ENCODE data around the gene CDC25A. TPM values are rescaled to one million over a fixed set of nuclear protein-coding genes. Genes with fewer than 3 reads are reported as not detected.

CDC25A gene
- total RNA-seq, 1 experiment from 2014 or later: 12.8 TPM

GRCh38 chr3:48226939-48227338 is 38.7 kb upstream of the CDC25A start:
- POLR2A ChIA-PET: interaction anchor here (0.6 kb wide), 1 partner anchor 169 kb away, joined by 8 read pairs; no protein-coding TSS in a partner anchor
- no peak for ATAC-seq
- no TSS peak for BruUV-seq (replicated peaks)
- Histone ChIP-seq H3K4me1 (ENCODE audit: control insufficient read depth, insufficient read depth, low read length) (no peaks in the 10 kb centered on the region), H3K4me3 (ENCODE audit: low read depth in 2 of 2, low read length in 2 of 2) (no peak overlapping the region), H3K27me3 (ENCODE audit: control insufficient read depth, insufficient read depth, low read length) (no peaks in the 10 kb centered on the region), H3K27ac (ENCODE audit: low read length) (no peak overlapping the region), H3K36me3 (ENCODE audit: control insufficient read depth, insufficient read depth, low read length) (no peaks in the 10 kb centered on the region), H3K9me3 (ENCODE audit: control insufficient read depth, insufficient read depth, low read depth, low read length) (no peaks in the 10 kb centered on the region)
- CTCF ChIA-PET: no interaction called here
- in situ Hi-C loops (cut with HindIII; ENCODE audit: low pct_unique_long_range_greater_than_20kb, low sequenced_read_pairs) (no loop called here), intact Hi-C loops (cut with micrococcal nuclease; ENCODE audit: unreplicated experiment) (no loop called here)
- no peak for TF ChIP-seq POLR2AphosphoS5 (IDR thresholded peaks at IDR 0.05; ENCODE audit: low read depth, low read length)
- TF ChIP-seq TCF7L2 (IDR thresholded peaks at IDR 0.05; ENCODE audit: low read depth, low read length): no peak
- TF ChIP-seq CTCF (IDR thresholded peaks at IDR 0.05): no peak
- TF ChIP-seq SIN3A (IDR thresholded peaks at IDR 0.05; ENCODE audit: borderline replicate concordance, insufficient read depth, low read depth, low read length): no peak
- no peak for TF ChIP-seq REST (IDR thresholded peaks at IDR 0.05; ENCODE audit: insufficient read depth in 1 of 2, low read depth in 2 of 2, low read length in 1 of 2)
- DNase-seq (ENCODE audit: low read depth, low spot score): no peak

GRCh38 chr3:48225587-48225986 is 37.4 kb upstream of the CDC25A start:
- intact Hi-C loops (cut with micrococcal nuclease; ENCODE audit: unreplicated experiment) (no loop called here), in situ Hi-C loops (cut with HindIII; ENCODE audit: low pct_unique_long_range_greater_than_20kb, low sequenced_read_pairs) (no loop called here)
- BruUV-seq (replicated peaks): no TSS peak
- TF ChIP-seq REST (IDR thresholded peaks at IDR 0.05; ENCODE audit: insufficient read depth in 1 of 2, low read depth in 2 of 2, low read length in 1 of 2) (no peak), POLR2AphosphoS5 (IDR thresholded peaks at IDR 0.05; ENCODE audit: low read depth, low read length) (no peak), TCF7L2 (IDR thresholded peaks at IDR 0.05; ENCODE audit: low read depth, low read length) (no peak), SIN3A (IDR thresholded peaks at IDR 0.05; ENCODE audit: borderline replicate concordance, insufficient read depth, low read depth, low read length) (no peak), CTCF (IDR thresholded peaks at IDR 0.05) (no peak)
- Histone ChIP-seq H3K4me1 (ENCODE audit: control insufficient read depth, insufficient read depth, low read length) (no peaks in the 10 kb centered on the region), H3K27me3 (ENCODE audit: control insufficient read depth, insufficient read depth, low read length) (no peaks in the 10 kb centered on the region), H3K4me3 (ENCODE audit: low read depth in 2 of 2, low read length in 2 of 2) (no peak overlapping the region), H3K36me3 (ENCODE audit: control insufficient read depth, insufficient read depth, low read length) (no peaks in the 10 kb centered on the region), H3K27ac (ENCODE audit: low read length) (no peak overlapping the region), H3K9me3 (ENCODE audit: control insufficient read depth, insufficient read depth, low read depth, low read length) (no peaks in the 10 kb centered on the region)
- no peak for ATAC-seq
- ChIA-PET CTCF (no interaction called here), POLR2A (no interaction called here)
- DNase-seq (ENCODE audit: low read depth, low spot score): no peak

Data from Panc1 (cell line).